HG03159 (cell line): ENCODE measurements around the gene ZBTB45.

Experiments
- ATAC-seq: cut with Tn5 transposase; IDR thresholded peaks from one replicate; pipeline ENCODE4 v1.9.1; 2021; ENCODE audit warnings: mild to moderate bottlenecking, moderate library complexity; ENCODE audit not compliant: unreplicated experiment

The ZBTB45 gene

DNA sequence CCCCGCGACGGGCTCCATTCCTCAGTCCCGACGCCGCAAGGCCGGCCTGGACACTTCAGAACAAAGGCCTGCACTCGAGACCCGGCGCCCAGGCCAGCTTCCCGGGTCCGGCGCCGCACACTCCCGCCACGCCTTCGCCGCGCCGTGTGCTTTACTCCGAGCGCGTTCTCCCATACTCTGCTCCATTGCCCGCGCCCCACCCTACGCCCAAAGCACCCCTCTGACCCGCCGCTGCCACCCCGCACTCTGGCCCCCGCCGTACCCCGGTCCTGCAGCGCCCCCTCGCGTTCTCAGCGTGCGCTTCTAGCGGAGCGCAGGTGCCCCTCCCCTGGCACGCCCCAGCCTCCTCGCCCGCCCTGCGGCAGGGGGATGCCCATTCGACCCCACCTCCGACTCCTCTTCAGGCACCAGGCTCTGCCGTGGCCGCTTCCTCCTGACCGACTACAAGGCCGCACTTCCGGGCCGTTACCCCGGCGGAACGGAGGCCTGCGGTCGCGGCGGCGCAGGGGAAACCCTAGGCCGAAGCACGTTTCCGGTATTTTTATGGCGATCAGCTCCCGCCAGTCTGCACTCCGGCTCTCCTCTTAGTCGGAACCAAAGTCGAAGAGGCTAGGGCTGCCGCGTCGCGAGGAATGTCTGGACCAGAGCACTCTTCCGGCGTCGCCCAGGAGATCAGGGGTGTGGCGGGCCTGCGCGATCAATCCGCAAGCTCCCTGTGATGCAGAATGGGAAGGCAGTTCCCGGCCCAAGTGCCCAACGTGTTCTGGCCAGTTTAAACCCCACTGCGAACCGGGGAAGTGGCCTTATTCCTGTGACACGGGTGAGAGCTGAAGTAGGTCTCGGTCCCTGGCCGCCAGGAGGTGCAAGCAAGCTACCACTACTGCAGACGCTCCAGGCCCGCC lies at the start of gene ZBTB45:
Gene ZBTB45, minus strand, starts transcription at position 456 of the 902 bp plus-strand sequence. CDS start 2,137 bp downstream, outside the sequence.
- peak; percentile 82 for ATAC-seq

DNA sequence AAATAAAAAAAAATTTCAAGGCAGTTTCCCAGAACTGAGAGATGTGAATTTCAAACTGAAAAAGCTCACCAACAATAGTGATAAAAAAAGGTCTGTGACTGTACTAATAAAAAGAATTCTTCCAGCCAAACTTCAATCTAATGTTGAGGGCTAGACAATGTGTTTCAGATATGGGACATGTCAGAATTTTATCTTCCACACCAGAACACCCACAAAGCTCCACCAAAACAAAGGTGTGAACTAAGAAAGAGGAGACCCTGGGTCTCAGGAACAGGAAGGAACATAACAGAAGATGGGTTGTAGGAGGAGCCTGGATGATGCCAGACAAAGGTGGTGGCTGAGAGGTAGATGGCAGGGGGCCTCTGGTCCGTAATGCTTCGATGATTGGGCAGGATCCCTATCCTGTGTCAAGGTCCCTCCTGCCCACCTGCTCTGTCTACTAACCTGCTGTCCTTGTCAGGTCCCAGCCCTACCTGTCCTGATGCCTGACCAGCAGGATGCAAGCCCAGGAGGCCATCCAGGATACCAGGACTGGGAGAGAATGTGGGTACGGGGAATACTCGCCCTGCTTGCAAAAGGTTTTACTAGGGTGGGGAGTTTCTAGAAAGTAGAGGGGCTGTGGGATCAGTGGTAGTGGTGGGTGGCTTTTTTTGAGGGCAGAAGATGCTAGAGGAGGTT lies 49.0 kb upstream of the ZBTB45 start:
- no peak for ATAC-seq

DNA sequence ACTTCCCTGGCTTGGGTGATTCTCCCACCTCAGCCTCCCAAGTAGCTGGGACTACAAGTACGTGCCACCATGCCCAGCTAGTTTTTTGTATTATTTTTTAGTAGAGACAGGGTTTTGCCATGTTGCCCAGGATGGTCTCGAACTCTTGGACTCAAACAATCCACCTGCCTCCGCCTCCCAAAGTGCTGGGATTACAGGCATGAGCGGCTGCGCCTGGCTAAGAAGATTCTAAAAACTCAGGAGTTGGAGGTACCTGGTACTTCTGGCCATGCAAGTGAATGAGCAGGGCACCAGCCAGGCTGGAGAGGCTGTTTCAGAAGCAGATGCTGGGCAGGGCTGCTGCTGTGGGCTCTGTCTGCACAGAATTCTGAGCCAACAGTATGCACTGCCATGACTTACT lies 47.4 kb upstream of the ZBTB45 start:
- ATAC-seq: no peak

DNA sequence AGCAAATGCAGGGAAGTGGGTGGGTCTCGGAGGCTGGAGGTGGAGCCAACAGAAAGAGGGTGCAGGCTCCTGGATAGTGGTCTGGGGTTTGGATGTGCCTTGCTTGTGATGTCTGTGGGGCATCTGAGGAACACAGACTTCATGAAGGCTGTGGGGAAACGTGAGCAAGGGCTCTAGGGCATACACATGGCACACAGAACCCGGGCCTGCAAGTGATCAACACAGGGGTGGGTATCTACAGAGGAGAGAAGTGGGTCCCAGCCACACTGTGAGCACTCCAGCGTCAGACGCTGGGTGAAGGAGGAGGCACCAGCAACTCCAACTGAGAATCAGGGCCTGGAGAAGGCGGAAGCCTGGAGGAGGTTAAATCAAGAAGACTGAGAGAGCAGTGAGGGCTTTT lies 44.2 kb upstream of the ZBTB45 start:
- ATAC-seq: no peak

DNA sequence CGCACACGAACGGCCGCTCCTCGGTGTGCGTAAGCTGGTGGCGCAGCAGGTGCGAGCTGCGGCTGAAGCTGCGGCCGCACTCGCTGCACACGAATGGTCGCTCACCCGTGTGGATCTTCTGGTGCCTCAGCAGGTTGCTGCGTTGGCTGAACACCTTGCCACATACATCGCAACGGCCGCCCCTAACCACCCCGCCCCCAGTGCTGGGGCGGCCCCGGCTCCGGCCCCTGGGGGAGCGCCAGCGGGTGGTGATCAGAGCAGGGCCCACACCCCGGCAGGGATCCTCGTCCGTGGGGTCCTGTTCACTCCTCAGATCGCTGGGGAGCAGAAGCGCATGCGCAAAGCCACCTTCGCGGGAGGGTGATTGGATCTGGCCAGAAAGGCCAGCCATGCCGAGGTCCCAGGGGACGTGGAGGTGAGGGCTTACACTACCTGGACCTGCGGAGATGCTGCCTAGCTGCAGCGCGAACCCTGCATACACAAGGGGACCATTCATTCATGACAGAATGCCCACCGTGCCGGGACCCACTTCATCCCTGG lies 43.5 kb upstream of the ZBTB45 start:
- ATAC-seq: no peak

DNA sequence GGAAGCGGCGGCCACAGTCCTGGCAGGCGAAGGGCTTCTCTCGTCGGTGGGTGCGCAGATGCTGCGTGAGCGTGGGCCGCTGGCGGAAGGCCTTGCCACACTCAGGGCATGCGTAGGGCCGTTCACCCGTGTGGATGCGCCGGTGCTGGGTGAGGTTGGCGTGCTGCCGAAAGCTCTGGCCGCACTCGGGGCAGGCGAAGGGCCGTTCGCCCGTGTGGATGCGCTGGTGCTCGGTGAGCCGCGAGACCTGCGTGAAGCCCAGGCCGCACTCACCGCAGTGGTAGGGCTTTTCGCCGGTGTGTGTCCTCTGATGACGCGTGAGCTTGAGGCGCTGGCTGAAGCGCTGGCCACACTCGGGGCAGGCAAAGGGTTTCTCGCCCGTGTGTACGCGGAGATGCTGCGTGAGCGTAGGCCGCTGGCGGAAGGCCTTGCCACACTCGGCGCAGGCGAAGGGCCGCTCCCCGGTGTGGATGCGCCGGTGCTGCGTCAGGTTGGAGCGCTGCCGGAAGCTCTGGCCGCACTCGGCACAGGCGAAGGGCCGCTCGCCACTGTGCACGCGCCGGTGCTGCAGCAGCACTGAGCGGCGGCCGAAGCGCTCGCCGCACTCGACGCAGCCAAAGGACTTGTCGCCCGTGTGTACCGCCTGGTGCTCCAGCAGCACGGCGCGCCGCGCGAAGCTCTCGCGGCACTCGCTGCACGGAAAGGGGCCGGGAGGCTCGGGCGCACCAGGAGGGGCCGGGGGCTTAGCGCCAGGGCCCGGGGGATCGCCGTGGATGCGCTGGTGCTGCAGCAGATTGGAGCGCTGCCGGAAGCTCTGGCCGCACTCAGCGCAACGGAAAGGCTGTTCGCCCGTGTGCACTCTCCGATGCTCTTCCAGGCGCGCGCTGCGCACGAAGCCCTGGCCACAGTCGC lies 42.8 kb upstream of the ZBTB45 start:
- no peak for ATAC-seq

DNA sequence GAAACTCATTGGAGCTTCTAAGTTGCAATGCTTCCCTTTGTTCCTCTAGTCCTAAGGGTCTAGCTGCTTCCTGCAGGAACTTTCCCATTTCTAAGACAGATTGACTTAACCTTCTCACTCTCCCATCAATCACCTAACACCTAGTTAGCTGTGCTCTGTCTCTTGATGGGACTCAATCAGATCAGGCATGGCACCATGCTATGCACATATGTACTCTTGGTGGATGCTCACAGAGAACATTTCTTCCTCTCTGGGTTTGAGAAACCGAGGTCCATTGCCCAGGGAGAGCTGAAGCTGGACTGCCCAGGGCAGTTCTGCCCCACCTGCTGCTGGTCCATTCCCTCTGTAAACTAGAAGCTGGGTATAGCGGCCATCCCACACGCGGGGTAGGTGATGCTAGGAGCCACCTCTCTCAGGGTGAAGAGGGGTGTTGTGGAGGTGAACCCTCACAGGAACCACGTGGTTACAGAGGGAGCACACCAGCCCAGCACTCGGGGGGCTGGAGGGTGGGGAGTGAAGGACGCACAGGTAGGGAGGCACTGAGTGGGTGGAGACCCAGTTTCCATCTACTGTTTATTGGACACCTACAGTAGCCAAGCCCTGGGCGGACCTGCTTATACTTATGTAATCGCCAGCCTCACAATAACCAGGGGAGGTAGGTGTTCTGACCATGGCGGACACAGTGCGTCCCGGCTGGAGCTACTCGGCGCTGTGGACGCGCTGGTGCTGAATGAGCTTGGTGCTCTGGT lies 41.9 kb upstream of the ZBTB45 start:
- no peak for ATAC-seq

DNA sequence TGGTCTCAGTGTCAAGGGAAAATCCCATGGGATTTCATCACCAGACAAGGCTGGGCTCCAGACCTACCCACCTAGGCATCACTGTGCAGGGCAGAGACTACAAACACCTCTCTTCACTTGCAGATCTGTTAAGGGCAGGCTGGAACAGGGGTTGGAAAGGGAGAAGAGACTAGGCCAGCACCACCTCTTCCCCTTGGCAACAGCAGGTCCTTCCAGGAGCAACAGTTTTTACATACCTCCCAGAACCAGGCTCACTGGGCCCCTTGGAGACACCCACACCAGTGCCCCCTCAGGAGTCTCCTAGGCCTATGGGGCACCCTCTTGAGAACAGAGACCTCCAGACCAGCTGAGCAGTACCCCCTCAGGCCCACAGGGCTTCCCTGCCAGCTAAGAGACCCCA lies 41.3 kb upstream of the ZBTB45 start:
- no peak for ATAC-seq

DNA sequence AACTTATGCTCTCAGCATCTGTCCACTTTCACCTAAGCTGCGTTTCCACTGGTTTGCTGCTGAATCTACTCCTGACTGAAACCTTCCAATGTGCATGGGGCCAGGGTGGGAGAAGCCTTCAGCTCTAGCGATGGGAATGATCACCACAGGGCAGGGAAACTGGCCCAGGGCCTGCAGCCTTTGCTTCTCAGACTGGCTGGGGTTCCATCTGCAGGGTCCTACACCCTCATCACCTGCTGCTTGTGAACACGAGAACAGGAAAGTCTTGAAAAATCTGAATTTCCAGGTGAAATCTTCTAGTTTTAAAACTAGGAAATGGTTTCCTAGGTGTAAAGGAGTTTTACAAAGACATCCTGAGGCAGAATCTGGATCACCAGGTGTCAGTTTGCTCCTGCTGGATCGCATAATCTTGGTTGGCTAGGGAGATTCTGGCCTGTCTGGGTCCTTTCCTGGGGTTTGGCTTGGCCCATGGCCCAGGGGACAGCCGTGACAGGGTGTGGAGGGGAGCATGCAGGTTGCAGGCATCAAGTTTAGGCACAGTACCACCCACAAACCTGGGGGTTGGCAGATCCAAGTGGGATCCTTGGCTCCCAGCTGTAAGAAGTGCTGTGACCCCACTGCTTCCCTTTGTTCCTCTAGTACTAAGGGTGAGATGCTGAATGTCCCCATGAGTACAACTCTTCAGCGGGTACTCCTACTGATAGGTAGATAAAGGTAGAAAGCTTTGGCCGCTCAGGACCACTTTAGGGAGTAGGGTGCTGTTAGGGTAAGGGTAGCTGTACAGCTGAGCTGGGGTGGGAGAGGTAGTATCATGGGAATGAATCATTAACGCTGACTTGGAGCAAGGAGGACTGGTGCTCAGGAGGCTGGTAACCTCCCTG lies 40.6 kb upstream of the ZBTB45 start:
- no peak for ATAC-seq

DNA sequence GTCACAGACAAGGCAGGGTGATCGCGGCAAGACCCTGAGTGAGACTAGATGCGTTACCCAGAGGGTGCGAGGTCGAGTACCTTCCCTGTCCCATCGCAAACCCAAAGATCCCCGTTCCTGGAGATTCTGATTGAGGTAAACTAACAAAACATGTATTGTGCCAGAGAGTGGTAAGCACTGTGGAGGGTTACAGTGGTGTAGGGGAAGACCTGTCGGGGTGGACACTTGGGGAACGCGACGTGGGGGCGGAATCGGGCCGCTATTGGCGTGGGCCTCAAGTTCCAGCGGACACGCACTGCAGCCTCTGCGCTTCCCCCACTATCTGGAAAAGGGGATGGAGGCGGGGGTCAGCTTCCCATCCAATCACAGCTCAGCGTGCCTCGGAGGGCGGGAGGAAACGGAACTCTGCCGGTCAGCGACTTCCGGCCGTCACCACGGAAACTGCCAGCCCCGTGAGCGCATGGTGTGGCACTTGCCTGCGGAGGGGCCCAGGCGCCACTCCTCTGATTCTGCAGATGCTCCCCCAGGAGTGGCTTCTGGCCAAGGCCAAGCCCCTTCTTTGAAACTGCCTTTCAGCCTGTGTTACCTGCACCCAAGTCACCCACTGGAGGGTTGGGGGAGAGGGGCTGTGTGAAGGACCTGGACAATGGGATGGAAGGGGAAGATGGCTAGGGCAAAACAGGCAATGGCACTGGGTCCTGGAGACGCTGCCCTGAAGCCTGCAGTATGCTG lies 39.8 kb upstream of the ZBTB45 start:
- ATAC-seq: peak; percentile 18

DNA sequence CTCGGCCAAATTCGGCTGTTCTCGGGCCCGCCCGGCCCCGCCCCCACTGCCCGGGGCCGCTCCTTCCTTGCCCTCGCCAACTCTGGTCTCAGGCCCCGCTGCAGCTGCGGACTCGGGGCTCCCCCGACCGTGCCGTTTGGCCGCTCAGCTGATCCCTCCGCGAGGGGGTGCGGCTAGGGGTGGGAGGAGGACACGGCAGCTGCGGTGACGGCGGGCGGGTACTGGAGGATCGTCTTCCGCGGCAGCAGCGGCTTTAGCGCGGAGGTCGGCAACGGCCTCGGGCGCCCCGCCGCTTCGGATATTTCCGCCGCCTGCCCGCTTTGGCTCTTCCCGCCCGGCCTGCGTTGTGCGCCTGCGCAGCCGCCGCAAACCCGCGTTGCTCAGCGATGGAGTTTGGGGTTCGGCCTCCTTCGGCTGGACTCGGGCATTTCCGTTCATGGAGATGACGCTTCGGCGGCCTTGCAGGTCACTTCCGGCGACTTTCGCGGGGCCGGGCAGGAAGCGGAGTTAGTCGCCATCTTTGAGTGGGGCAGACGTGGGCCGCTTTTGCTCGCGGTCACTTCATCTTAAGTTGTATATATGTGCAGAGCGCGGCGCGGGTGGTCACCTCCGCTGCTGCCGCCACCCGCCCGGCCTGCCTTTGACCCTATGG lies 39.1 kb upstream of the ZBTB45 start:
- peak; percentile 50 for ATAC-seq

DNA sequence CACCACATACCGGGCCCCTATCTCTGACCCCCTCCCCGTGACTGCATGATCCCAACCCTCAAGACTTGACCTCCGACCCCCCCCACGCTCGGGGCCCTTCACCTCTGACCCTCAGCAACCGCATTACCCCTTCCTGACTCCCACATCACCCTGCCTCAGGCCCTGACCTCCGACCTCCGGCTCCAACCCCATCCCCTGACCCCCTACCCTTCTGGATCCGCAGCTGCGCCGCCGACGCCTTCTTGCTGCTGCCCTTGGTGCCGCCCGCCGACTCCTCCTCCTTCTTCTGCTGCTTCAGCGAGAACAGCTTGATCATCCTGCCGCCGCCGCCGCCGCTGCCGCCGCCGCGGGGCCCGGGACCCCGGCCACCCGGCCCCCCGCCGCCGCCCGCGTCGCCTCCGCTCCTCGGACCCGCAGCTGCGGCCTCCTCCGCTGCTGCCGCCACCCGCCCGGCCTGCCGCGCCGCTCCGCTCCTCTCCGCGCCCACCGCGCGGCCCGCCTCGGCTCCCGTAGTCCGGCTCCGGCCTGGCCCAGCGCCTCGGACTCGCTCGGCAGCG lies 38.5 kb upstream of the ZBTB45 start, which contains the start of gene UBE2M:
Gene UBE2M, minus strand, starts transcription at position 546 of the 557 bp plus-strand sequence. Its CDS starts 230 bp downstream, at position 316.
- ATAC-seq: no peak

DNA sequence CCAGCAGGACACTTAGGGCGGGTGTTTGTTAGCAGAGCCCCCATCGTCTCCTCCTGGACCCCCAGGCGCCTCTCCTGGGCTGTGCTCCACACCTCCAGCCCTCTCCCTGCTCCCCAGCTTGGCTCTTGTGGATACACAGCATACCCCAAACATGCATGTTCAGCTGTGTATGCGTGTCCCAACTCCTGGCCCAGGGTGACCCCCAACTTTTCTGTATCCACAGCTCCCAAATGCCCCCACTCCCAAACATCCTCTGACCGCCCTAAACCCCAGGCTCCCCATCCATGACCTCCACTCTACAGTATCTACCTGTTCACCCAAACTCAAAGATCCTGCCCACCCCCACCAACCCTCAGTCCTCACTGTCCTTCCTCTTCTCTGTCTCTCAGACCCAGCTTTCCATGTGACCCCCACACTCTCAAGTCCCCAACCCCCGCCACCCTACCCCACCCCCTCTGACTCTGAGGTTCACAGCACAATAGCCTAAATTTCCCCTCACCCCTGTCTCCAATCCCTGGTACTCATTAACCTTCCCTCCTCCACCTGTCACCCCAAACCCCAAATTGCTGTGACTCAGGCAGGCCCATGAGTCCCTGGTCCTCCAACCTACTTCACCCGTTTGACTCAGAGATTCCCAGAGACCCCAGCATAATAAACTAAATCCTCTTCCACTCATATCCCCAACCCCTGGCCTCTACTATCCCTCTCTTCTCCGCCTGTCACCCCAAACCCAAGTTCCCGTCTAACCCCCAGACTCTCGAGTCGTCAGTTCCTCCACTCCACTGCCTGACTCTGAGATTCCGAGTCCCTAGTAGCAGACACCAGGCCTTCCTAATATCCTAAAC lies 37.8 kb upstream of the ZBTB45 start:
- ATAC-seq: no peak

DNA sequence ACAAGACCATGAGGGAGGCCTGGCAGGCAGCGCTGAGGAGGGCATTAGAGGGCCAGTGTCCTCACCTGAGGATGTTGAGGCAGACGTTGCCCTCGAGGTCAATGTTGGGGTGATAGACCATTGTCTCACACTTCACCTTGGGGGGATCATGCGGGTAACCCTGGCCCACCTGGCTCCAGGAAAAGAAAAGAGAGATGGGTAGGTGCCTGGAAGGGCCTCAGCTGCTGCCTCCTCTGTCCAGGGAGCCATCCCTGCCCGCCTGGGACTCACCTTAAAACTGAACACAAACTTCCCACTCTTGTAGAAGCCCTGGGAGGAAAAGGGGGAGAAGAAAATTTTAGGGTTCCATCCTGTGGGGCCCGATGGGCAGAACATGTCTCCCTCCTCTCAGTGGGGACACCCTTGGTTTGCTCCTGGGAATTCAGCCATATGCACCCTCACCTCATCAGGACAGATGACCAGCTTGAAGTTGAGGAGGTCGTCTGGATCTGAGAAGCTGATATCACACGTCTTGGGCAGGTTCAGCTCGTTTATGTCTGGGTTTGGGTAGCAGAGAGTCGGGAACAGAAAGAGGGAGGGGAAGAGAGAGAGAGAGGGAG lies 37.1 kb upstream of the ZBTB45 start:
- ATAC-seq: no peak

DNA sequence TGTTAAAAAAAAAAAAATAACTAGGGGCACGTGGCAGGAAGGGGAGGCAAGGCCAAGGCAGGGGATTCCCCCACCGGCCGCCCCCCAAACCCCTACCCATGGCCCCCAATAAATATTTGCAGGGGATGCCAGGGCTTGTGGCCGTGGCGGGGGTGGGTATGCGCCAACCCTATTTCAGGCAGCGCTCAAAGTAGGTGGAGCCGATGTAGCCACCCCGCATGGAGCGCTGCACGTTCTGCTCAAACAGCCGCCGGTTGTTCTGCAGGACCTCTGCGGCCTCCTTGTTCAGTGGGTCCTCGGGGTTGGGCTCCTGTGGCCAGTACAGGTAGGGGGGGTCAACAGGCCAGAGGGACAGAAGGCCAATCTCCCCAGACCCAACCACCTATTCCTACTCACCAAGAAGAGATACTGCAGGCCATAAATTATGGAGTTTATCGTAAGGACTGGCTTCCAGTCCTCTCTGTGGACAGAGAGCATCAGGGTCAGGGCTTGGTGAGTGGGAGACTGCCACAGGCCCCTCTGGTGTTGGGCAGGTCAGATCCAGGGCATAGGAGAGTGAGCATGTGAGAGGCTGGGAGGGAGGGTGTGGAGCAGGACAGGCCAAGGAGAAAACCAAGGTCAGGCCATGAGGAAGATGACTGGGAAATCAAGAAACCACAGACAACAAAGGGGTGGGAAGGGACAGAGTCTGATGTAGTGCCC lies 36.5 kb upstream of the ZBTB45 start:
- ATAC-seq: no peak
